GM12878 (cell line): ENCODE results near the gene PAQR8. TPM values are rescaled to one million over a fixed set of nuclear protein-coding genes. Genes with fewer than 3 reads are reported as not detected.

Experiments
- ATAC-seq: fragments of 200-7000 bp; cut with Tn5 transposase; 3 replicates; pipeline ENCODE4 v1.9.1; 2020; ENCODE audit warnings: mild to moderate bottlenecking, moderate library complexity
- BruUV-seq: library from RNA; stranded (reverse); fragments of 400-500 nt; replicated peaks from 2 replicates; lab custom pipeline; 2021; lab: Mats Ljungman, UMichigan
- CTCF ChIA-PET: fragments of 300-600 bp; sonication (Branson Sonifier 250); formaldehyde crosslinking; extraction: SDS; loops from one replicate; lab custom pipeline; 2021; ENCODE audit warnings: inconsistent platforms; lab: Yijun Ruan, JAX
- POLR2A ChIA-PET: fragments of 350-600 bp; formaldehyde crosslinking; extraction: SDS; loops from one replicate; lab custom pipeline; 2021; ENCODE audit warnings: inconsistent platforms; lab: Charles Lee
- RAD21 ChIA-PET: fragments of 300-600 bp; sonication (Branson Sonifier 250); formaldehyde crosslinking; loops from one replicate; lab custom pipeline; 2023; ENCODE audit warnings: antibody characterized with exemption; ENCODE audit not compliant: unreplicated experiment; lab: Charles Lee
- SMC1A ChIA-PET: fragments of 300-600 bp; sonication (Branson Sonifier 250); formaldehyde crosslinking; loops from one replicate; lab custom pipeline; 2023; ENCODE audit not compliant: unreplicated experiment, uncharacterized antibody; lab: Charles Lee
- DNase-seq: peaks from one replicate; pipeline ENCODE4 v3.0.0-alpha.2; 2011; ENCODE audit warnings: low read depth, low spot score
- FAIRE-seq: peaks from 3 replicates; lab custom pipeline; 2011; peaks lifted over from hg19 to GRCh38; lab: Jason Lieb, UNC
- H2AFZ ChIP-seq: 2 replicates; pipeline ENCODE4 v1.6.0; 2011; ENCODE audit warnings: low read depth, low read length, control low read depth; ENCODE audit not compliant: control insufficient read depth
- H3K27ac ChIP-seq: 2 replicates; pipeline ENCODE4 v1.5.1; 2011; ENCODE audit warnings: control low read depth; ENCODE audit not compliant: control insufficient read depth, insufficient read depth
- H3K27me3 ChIP-seq, 2 experiments: replicated peaks in 1 of 2; 2 replicates each; pipeline versions ENCODE4 v1.6.0 to v1.6.1; 2011; ENCODE audit warnings: low read length in 1 of 2; ENCODE audit not compliant: control insufficient read depth in 2 of 2, insufficient read depth in 2 of 2
- H3K36me3 ChIP-seq, 2 experiments: 2 replicates each; pipeline ENCODE4 v1.5.1; 2011; ENCODE audit warnings: low read length in 1 of 2; ENCODE audit not compliant: control insufficient read depth in 2 of 2, insufficient read depth in 2 of 2
- H3K4me1 ChIP-seq: 2 replicates; pipeline ENCODE4 v1.6.1; 2011; ENCODE audit warnings: mild to moderate bottlenecking, low read length, moderate library complexity, mixed read lengths; ENCODE audit not compliant: control insufficient read depth, insufficient read depth
- H3K4me2 ChIP-seq: 2 replicates; pipeline ENCODE4 v1.6.0; 2011; ENCODE audit warnings: control low read depth; ENCODE audit not compliant: control insufficient read depth, insufficient read depth
- H3K4me3 ChIP-seq: fragments of 200-600 bp; sonication (generic); 2 replicates; pipeline ENCODE4 v1.5.1; 2016
- H3K79me2 ChIP-seq: 2 replicates; pipeline ENCODE4 v1.6.0; 2011; ENCODE audit warnings: low read length; ENCODE audit not compliant: control insufficient read depth, insufficient read depth
- H3K9ac ChIP-seq: 2 replicates; pipeline ENCODE4 v1.8.0; 2011; ENCODE audit warnings: low read length, control low read depth, mixed read lengths; ENCODE audit not compliant: control insufficient read depth, insufficient read depth
- H3K9me3 ChIP-seq: replicated peaks from 3 replicates; pipeline ENCODE4 v1.5.1; 2011; ENCODE audit warnings: mild to moderate bottlenecking, low read length; ENCODE audit not compliant: control insufficient read depth, insufficient read depth
- H4K20me1 ChIP-seq: 2 replicates; pipeline ENCODE4 v1.6.0; 2011; ENCODE audit not compliant: control insufficient read depth, insufficient read depth
- ASH2L ChIP-seq: fragments of 300-600, 200-600 bp; sonication (generic); IDR thresholded peaks from 2 replicates; pipeline ENCODE4 v1.6.1; 2017; ENCODE audit warnings: low read depth, mild to moderate bottlenecking, borderline replicate concordance
- BCL11A ChIP-seq: IDR thresholded peaks from 2 replicates; pipeline ENCODE4 v1.6.1; 2011; ENCODE audit warnings: low read depth, low read length
- KAT2A ChIP-seq: conservative IDR thresholded peaks from 2 replicates; pipeline ENCODE4 v1.6.1; 2011; ENCODE audit warnings: low read depth, low read length; ENCODE audit not compliant: control insufficient read depth
- MTA2 ChIP-seq: fragments of 450-650 bp; IDR thresholded peaks from 2 replicates; pipeline ENCODE4 v1.6.1; 2016; ENCODE audit warnings: low read depth, mild to moderate bottlenecking, moderate library complexity
- WGBS: methylation state at CpG from one replicate; pipeline ENCODE4 v1.1.6; 2016; ENCODE audit warnings: low lambda C conversion rate; ENCODE audit not compliant: insufficient replicate concordance, insufficient coverage; ENCODE audit errors: missing lambda C conversion rate; 5-methylcytosine and 5-hydroxymethylcytosine counted together
- in situ Hi-C: fragments of 300-500 bp; cut with MboI; formaldehyde crosslinking; loops from 9 replicates; pipeline ENCODE4 v1.14.3; 2018; ENCODE audit warnings: mixed read lengths
- intact Hi-C: fragments of 100-400 bp; cut with micrococcal nuclease; formaldehyde crosslinking; loops from one replicate; pipeline ENCODE4 v1.14.2; 2022; ENCODE audit not compliant: unreplicated experiment
- polyA plus RNA-seq, 11 experiments: library from polyadenylated mRNA; depleted of rRNA in 4 of 11; unstranded in 6 of 11; stranded (reverse) in 5 of 11; fragments of >200 nt; fragmentation: Nextera tagmentation in 4 of 11; fragmentation: Illumina TruSeq in 1 of 11; extraction: Ambion mirVana in 4 of 11; extraction: Trizol in 1 of 11; gene quantifications; 1 replicate in 1 of 11; 2 replicates in 10 of 11; pipeline versions ENCODE4 v1.2.1 to v1.2.3, GENCODE V29; 2011 to 2016; ENCODE audit warnings: inconsistent platforms in 2 of 11, missing spikeins in 2 of 11, low read depth in 1 of 11
- total RNA-seq, 4 experiments: library from RNA; depleted of rRNA in 3 of 4; stranded (reverse); fragments of >200 nt in 3 of 4; fragmentation: Illumina TruSeq in 1 of 4; extraction: Trizol in 1 of 4; gene quantifications; 2 replicates each; pipeline versions ENCODE4 v1.2.1 to v1.2.3, GENCODE V29; 2013 to 2021
- TF ChIP-seq, protein P1 (sequence below): fragments of 450-650 bp; conservative IDR thresholded peaks from 2 replicates; pipeline ENCODE4 v1.6.1; 2017; ENCODE audit warnings: mild to moderate bottlenecking, moderate library complexity
- TF ChIP-seq, protein P2 (sequence below): fragments of 450-650 bp; IDR thresholded peaks from 2 replicates; pipeline ENCODE4 v1.6.1; 2018; ENCODE audit warnings: borderline replicate concordance, mild to moderate bottlenecking; ENCODE audit not compliant: partially characterized antibody

The PAQR8 gene
- total and polyA plus RNA-seq, 10 of the 15 experiments (the other 5 are each of a cell fraction or from before 2014, with no cell fraction given) = 3.9 to 22.4 (median 14.6) TPM

GRCh38 chr6:52457096-52457495 lies 95.1 kb downstream of the PAQR8 start:
- Histone ChIP-seq H3K79me2 (no peaks in the 10 kb centered on the region), H4K20me1 (no peaks in the 10 kb centered on the region), H3K27me3 (no peaks in the 10 kb centered on the region)
- FAIRE-seq (no peak), ATAC-seq (no peak)
- SMC1A ChIA-PET = interaction anchor here (0.8 kb wide), 1 partner anchor 25 kb away, joined by 3 read pairs; no protein-coding TSS in a partner anchor
- in situ Hi-C loops = no loop called here
- no TSS peak for BruUV-seq
- no peak for TF ChIP-seq MTA2
- TF ChIP-seq, protein P1, sequence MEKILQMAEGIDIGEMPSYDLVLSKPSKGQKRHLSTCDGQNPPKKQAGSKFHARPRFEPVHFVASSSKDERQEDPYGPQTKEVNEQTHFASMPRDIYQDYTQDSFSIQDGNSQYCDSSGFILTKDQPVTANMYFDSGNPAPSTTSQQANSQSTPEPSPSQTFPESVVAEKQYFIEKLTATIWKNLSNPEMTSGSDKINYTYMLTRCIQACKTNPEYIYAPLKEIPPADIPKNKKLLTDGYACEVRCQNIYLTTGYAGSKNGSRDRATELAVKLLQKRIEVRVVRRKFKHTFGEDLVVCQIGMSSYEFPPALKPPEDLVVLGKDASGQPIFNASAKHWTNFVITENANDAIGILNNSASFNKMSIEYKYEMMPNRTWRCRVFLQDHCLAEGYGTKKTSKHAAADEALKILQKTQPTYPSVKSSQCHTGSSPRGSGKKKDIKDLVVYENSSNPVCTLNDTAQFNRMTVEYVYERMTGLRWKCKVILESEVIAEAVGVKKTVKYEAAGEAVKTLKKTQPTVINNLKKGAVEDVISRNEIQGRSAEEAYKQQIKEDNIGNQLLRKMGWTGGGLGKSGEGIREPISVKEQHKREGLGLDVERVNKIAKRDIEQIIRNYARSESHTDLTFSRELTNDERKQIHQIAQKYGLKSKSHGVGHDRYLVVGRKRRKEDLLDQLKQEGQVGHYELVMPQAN = no peak
- TF ChIP-seq, protein P2, sequence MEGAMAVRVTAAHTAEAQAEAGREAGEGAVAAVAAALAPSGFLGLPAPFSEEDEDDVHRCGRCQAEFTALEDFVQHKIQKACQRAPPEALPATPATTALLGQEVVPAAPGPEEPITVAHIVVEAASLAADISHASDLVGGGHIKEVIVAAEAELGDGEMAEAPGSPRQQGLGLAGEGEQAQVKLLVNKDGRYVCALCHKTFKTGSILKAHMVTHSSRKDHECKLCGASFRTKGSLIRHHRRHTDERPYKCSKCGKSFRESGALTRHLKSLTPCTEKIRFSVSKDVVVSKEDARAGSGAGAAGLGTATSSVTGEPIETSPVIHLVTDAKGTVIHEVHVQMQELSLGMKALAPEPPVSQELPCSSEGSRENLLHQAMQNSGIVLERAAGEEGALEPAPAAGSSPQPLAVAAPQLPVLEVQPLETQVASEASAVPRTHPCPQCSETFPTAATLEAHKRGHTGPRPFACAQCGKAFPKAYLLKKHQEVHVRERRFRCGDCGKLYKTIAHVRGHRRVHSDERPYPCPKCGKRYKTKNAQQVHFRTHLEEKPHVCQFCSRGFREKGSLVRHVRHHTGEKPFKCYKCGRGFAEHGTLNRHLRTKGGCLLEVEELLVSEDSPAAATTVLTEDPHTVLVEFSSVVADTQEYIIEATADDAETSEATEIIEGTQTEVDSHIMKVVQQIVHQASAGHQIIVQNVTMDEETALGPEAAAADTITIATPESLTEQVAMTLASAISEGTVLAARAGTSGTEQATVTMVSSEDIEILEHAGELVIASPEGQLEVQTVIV = no peak
- TF ChIP-seq ASH2L = no peak
- no peak for TF ChIP-seq BCL11A
- no peak for TF ChIP-seq KAT2A
- TF ChIP-seq, all 136 proteins: peak for 0
- WGBS = 82% methylated on average over 2 of the region's 2 CpGs
- no peak overlapping the region for H3K27ac ChIP-seq
- DNase-seq = no peak
- no peak overlapping the region for H2AFZ ChIP-seq
- no peaks in the 10 kb centered on the region; the same call in 2 of the 3 replicates for H3K9me3 ChIP-seq
- no peak overlapping the region for H3K9ac ChIP-seq
- intact Hi-C loops = no loop called here
- ChIA-PET CTCF (no interaction called here), RAD21 (no interaction called here), POLR2A (no interaction called here)
- H3K4me1 ChIP-seq = no peaks in the 10 kb centered on the region
- no peak overlapping the region for H3K4me3 ChIP-seq
- no peaks in the 10 kb centered on the region for H3K36me3 ChIP-seq
- no peak overlapping the region for H3K4me2 ChIP-seq

Other genes with a start within 250 kb of the PAQR8 start
- not detected in 2 replicates for gene IL17A, start 175.8 kb upstream of the PAQR8 start, total RNA-seq (2014; rRNA removed)
- gene IL17A, start 175.8 kb upstream of the PAQR8 start, total RNA-seq (2014; rRNA removed; fragmentation: Illumina TruSeq; extraction: Trizol) = not detected in 2 replicates
- gene IL17A, start 175.8 kb upstream of the PAQR8 start, total RNA-seq (2021) = not detected in 2 replicates
- gene IL17A, start 175.8 kb upstream of the PAQR8 start, polyA plus RNA-seq (2011; rRNA removed) = not detected in 2 replicates
- not detected in 2 replicates for gene IL17A, start 175.8 kb upstream of the PAQR8 start, polyA plus RNA-seq (2014; fragmentation: Illumina TruSeq; extraction: Trizol)
- gene IL17A, start 175.8 kb upstream of the PAQR8 start, polyA plus RNA-seq (2014; fragmentation: Nextera tagmentation; extraction: Ambion mirVana) = not detected
- gene IL17A, start 175.8 kb upstream of the PAQR8 start, polyA plus RNA-seq (2014; rRNA removed) = not detected in 2 replicates
- gene IL17A, start 175.8 kb upstream of the PAQR8 start, polyA plus RNA-seq (2016; fragmentation: Nextera tagmentation; extraction: Ambion mirVana) = not detected
- gene IL17F, start 117.7 kb upstream of the PAQR8 start, total RNA-seq (2014; rRNA removed) = not detected in 2 replicates
- gene IL17F, start 117.7 kb upstream of the PAQR8 start, total RNA-seq (2014; rRNA removed; fragmentation: Illumina TruSeq; extraction: Trizol) = not detected in 2 replicates
- not detected in 2 replicates for gene IL17F, start 117.7 kb upstream of the PAQR8 start, total RNA-seq (2021)
- not detected in 2 replicates for gene IL17F, start 117.7 kb upstream of the PAQR8 start, polyA plus RNA-seq (2011; rRNA removed)
- gene IL17F, start 117.7 kb upstream of the PAQR8 start, polyA plus RNA-seq (2014; fragmentation: Illumina TruSeq; extraction: Trizol) = not detected in 2 replicates
- gene IL17F, start 117.7 kb upstream of the PAQR8 start, polyA plus RNA-seq (2014; fragmentation: Nextera tagmentation; extraction: Ambion mirVana) = not detected
- gene IL17F, start 117.7 kb upstream of the PAQR8 start, polyA plus RNA-seq (2014; rRNA removed) = not detected in 2 replicates
- gene IL17F, start 117.7 kb upstream of the PAQR8 start, polyA plus RNA-seq (2016; fragmentation: Nextera tagmentation; extraction: Ambion mirVana) = under 1 TPM in 1 of 2 experiments, not detected in 1; 0.20 TPM
- gene MCM3, start 77.4 kb upstream of the PAQR8 start, total RNA-seq (2014; rRNA removed) = 209 and 224 TPM in 2 replicates
- gene MCM3, start 77.4 kb upstream of the PAQR8 start, total RNA-seq (2014; rRNA removed; fragmentation: Illumina TruSeq; extraction: Trizol) = 214 and 231 TPM in 2 replicates
- gene MCM3, start 77.4 kb upstream of the PAQR8 start, total RNA-seq (2021) = 185 and 191 TPM in 2 replicates
- gene MCM3, start 77.4 kb upstream of the PAQR8 start, polyA plus RNA-seq (2011; rRNA removed) = 208 and 265 TPM in 2 replicates
- 232 TPM in 2 replicates for gene MCM3, start 77.4 kb upstream of the PAQR8 start, polyA plus RNA-seq (2014; fragmentation: Illumina TruSeq; extraction: Trizol)
- gene MCM3, start 77.4 kb upstream of the PAQR8 start, polyA plus RNA-seq (2014; fragmentation: Nextera tagmentation; extraction: Ambion mirVana) = 10 to 100 TPM; 74.1 to 96.3 TPM
- gene MCM3, start 77.4 kb upstream of the PAQR8 start, polyA plus RNA-seq (2014; rRNA removed) = 195 and 202 TPM in 2 replicates
- 100 to 1,000 TPM; 220 to 227 TPM for gene MCM3, start 77.4 kb upstream of the PAQR8 start, polyA plus RNA-seq (2016; fragmentation: Nextera tagmentation; extraction: Ambion mirVana)
- gene EFHC1, start 58.2 kb downstream of the PAQR8 start, total RNA-seq (2014; rRNA removed) = 5.9 and 6.7 TPM in 2 replicates
- 7.7 TPM in 2 replicates for gene EFHC1, start 58.2 kb downstream of the PAQR8 start, total RNA-seq (2014; rRNA removed; fragmentation: Illumina TruSeq; extraction: Trizol)
- gene EFHC1, start 58.2 kb downstream of the PAQR8 start, total RNA-seq (2021) = 5.2 and 5.5 TPM in 2 replicates
- 14.5 and 16.8 TPM in 2 replicates for gene EFHC1, start 58.2 kb downstream of the PAQR8 start, polyA plus RNA-seq (2011; rRNA removed)
- gene EFHC1, start 58.2 kb downstream of the PAQR8 start, polyA plus RNA-seq (2014; fragmentation: Illumina TruSeq; extraction: Trizol) = 8.5 and 8.6 TPM in 2 replicates
- 1 to 10 TPM; 9.0 to 9.1 TPM for gene EFHC1, start 58.2 kb downstream of the PAQR8 start, polyA plus RNA-seq (2014; fragmentation: Nextera tagmentation; extraction: Ambion mirVana)
- gene EFHC1, start 58.2 kb downstream of the PAQR8 start, polyA plus RNA-seq (2014; rRNA removed) = 7.1 and 8.7 TPM in 2 replicates
- gene EFHC1, start 58.2 kb downstream of the PAQR8 start, polyA plus RNA-seq (2016; fragmentation: Nextera tagmentation; extraction: Ambion mirVana) = 10 to 100 TPM; 11.8 to 13.5 TPM
- gene TRAM2, start 214.9 kb downstream of the PAQR8 start, total RNA-seq (2014; rRNA removed) = 10.9 and 11.0 TPM in 2 replicates
- gene TRAM2, start 214.9 kb downstream of the PAQR8 start, total RNA-seq (2014; rRNA removed; fragmentation: Illumina TruSeq; extraction: Trizol) = 7.9 and 8.2 TPM in 2 replicates
- gene TRAM2, start 214.9 kb downstream of the PAQR8 start, total RNA-seq (2021) = 12.5 and 13.2 TPM in 2 replicates
- gene TRAM2, start 214.9 kb downstream of the PAQR8 start, polyA plus RNA-seq (2011; rRNA removed) = 4.8 and 6.8 TPM in 2 replicates
- gene TRAM2, start 214.9 kb downstream of the PAQR8 start, polyA plus RNA-seq (2014; fragmentation: Illumina TruSeq; extraction: Trizol) = 12.4 and 13.9 TPM in 2 replicates
- gene TRAM2, start 214.9 kb downstream of the PAQR8 start, polyA plus RNA-seq (2014; fragmentation: Nextera tagmentation; extraction: Ambion mirVana) = 1 to 10 TPM; 2.5 TPM
- gene TRAM2, start 214.9 kb downstream of the PAQR8 start, polyA plus RNA-seq (2014; rRNA removed) = 10.5 and 11.1 TPM in 2 replicates
- 10 to 100 TPM; 13.9 to 15.0 TPM for gene TRAM2, start 214.9 kb downstream of the PAQR8 start, polyA plus RNA-seq (2016; fragmentation: Nextera tagmentation; extraction: Ambion mirVana)